Keratinocyte (primary cell): Measurements from ENCODE around the gene ABCC9. TPM values are rescaled to one million over a fixed set of nuclear protein-coding genes. Genes with fewer than 3 reads are reported as not detected.

Experiments
- DNase-seq: peaks from one replicate; pipeline ENCODE4 v3.0.0-alpha.2; 2011; ENCODE audit warnings: low read depth, missing footprints, low spot score
- FAIRE-seq: peaks from 2 replicates; lab custom pipeline; 2011; peaks lifted over from hg19 to GRCh38; lab: Jason Lieb, UNC
- H2AFZ ChIP-seq: 2 replicates; pipeline ENCODE4 v1.6.0; 2012; ENCODE audit warnings: low read length, control low read depth, inconsistent platforms; ENCODE audit not compliant: control insufficient read depth
- H3K27ac ChIP-seq: 2 replicates; pipeline ENCODE4 v1.5.1; 2011; ENCODE audit warnings: low read length; ENCODE audit not compliant: control insufficient read depth, insufficient read depth
- H3K27me3 ChIP-seq: 3 replicates; pipeline ENCODE4 v1.6.0; 2011; ENCODE audit warnings: low read length; ENCODE audit not compliant: control insufficient read depth, insufficient read depth; ENCODE audit errors: extremely low read depth
- H3K36me3 ChIP-seq, 2 experiments: 2 replicates in 1 of 2; 3 replicates in 1 of 2; pipeline ENCODE4 v1.5.1; 2011; ENCODE audit warnings: low read length in 2 of 2, mild to moderate bottlenecking in 1 of 2; ENCODE audit not compliant: control insufficient read depth in 2 of 2, insufficient read depth in 2 of 2; ENCODE audit errors: extremely low read depth in 1 of 2
- H3K4me1 ChIP-seq: 3 replicates; pipeline ENCODE4 v1.5.1; 2011; ENCODE audit warnings: low read length; ENCODE audit not compliant: control insufficient read depth, insufficient read depth; ENCODE audit errors: extremely low read depth
- H3K4me2 ChIP-seq: 3 replicates; pipeline ENCODE4 v1.6.0; 2011; ENCODE audit warnings: low read depth, low read length; ENCODE audit not compliant: control insufficient read depth, insufficient read depth; ENCODE audit errors: extremely low read depth
- H3K4me3 ChIP-seq, 3 experiments: fragments of 200-600 bp in 1 of 3; sonication (generic) in 1 of 3; 2 replicates in 2 of 3; 3 replicates in 1 of 3; pipeline ENCODE4 v1.5.1; 2011 to 2016; ENCODE audit warnings: low read length in 3 of 3, mild to moderate bottlenecking in 3 of 3, control low read depth in 2 of 3, inconsistent platforms in 1 of 3, low read depth in 1 of 3, mixed read lengths in 1 of 3, mixed run types in 1 of 3, moderate library complexity in 1 of 3; ENCODE audit not compliant: control insufficient read depth in 2 of 3, insufficient read depth in 2 of 3; ENCODE audit errors: extremely low read depth in 1 of 3
- H3K79me2 ChIP-seq: 2 replicates; pipeline ENCODE4 v1.6.0; 2012; ENCODE audit warnings: low read length; ENCODE audit not compliant: control insufficient read depth, insufficient read depth
- H3K9ac ChIP-seq: 3 replicates; pipeline ENCODE4 v1.6.0; 2011; ENCODE audit warnings: low read length; ENCODE audit not compliant: control insufficient read depth, insufficient read depth; ENCODE audit errors: extremely low read depth
- H3K9me1 ChIP-seq: 3 replicates; pipeline ENCODE4 v1.6.0; 2011; ENCODE audit warnings: low read length; ENCODE audit not compliant: control insufficient read depth, insufficient read depth; ENCODE audit errors: extremely low read depth
- H3K9me3 ChIP-seq: 2 replicates; pipeline ENCODE4 v1.5.1; 2012; ENCODE audit warnings: low read depth, low read length; ENCODE audit not compliant: control insufficient read depth
- H4K20me1 ChIP-seq: 3 replicates; pipeline ENCODE4 v1.6.0; 2011; ENCODE audit warnings: low read length; ENCODE audit not compliant: control insufficient read depth, insufficient read depth; ENCODE audit errors: extremely low read depth
- EZH2 ChIP-seq: IDR thresholded peaks from one replicate; pipeline ENCODE4 v1.6.1; 2012; ENCODE audit warnings: inconsistent platforms, mild to moderate bottlenecking, low read length, moderate library complexity
- dilution Hi-C: fragments of 300-500 bp; cut with MboI; formaldehyde crosslinking; loops from one replicate; pipeline ENCODE4 v1.7.0; 2020; ENCODE audit warnings: low sequenced_read_pairs; ENCODE audit not compliant: extremely low pct_ligation_motif_present
- polyA plus RNA-seq, 5 experiments: library from polyadenylated mRNA; depleted of rRNA in 3 of 5; stranded (reverse) in 3 of 5; stranded (forward) in 1 of 5; unstranded in 1 of 5; fragments of >200 nt; gene quantifications; 1 replicate in 1 of 5; 2 replicates in 3 of 5; 3 replicates in 1 of 5; pipeline versions ENCODE4 v1.2.1 to v1.2.3, GENCODE V29; 2011 to 2012; ENCODE audit warnings: missing spikeins in 2 of 5, low read depth in 1 of 5, low replicate concordance in 1 of 5
- TF ChIP-seq, protein P1 (sequence below), 3 experiments: IDR thresholded peaks in 1 of 3; conservative IDR thresholded peaks in 1 of 3; optimal IDR thresholded peaks in 1 of 3; 2 replicates in 2 of 3; 3 replicates in 1 of 3; pipeline versions ENCODE3 to v1.5.1; 2011; ENCODE audit warnings: low read length in 3 of 3, mild to moderate bottlenecking in 3 of 3, moderate library complexity in 2 of 3, control low read depth in 1 of 3, inconsistent platforms in 1 of 3; ENCODE audit not compliant: insufficient read depth in 2 of 3; ENCODE audit errors: extremely low read depth in 1 of 3

ABCC9 gene
- polyA plus RNA-seq, 1 donor (not counting 4 experiments of a cell fraction or from before 2014, with no cell fraction given): not detected

DNA sequence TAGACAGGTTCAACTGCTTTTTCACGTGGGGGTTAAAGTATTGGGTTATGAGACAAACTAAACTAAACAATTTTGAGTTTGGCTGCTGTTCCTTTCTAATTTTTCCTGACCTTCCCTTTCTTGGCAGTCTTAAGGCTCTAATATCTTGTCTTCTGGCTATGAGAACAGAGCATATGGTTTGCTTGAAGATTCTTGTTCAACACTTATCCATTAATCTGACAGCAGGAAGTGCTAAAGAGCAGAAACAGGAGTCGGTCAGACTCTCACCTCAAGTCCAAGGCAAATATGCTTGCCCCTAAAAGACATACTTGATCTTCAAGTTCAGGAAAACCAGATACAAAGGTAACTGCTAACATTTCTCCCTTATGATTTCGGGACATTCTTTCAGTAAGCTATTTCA, 114.1 kb downstream of the ABCC9 start:
- dilution Hi-C loops: no loop called here
- Histone ChIP-seq H3K9me3 (no peaks in the 10 kb centered on the region), H3K4me2 (no peak overlapping the region), H3K9ac (no peak overlapping the region), H3K4me3 (no peak overlapping the region), H3K4me1 (no peaks in the 10 kb centered on the region), H2AFZ (no peak overlapping the region), H3K36me3 (no peaks in the 10 kb centered on the region), H3K27me3 (no peaks in the 10 kb centered on the region), H3K79me2 (no peaks in the 10 kb centered on the region), H3K27ac (no peak overlapping the region), H4K20me1 (no peaks in the 10 kb centered on the region), H3K9me1 (no peaks in the 10 kb centered on the region)
- DNase-seq (no peak), FAIRE-seq (no peak)
- no peak for TF ChIP-seq EZH2
- TF ChIP-seq, protein P1, sequence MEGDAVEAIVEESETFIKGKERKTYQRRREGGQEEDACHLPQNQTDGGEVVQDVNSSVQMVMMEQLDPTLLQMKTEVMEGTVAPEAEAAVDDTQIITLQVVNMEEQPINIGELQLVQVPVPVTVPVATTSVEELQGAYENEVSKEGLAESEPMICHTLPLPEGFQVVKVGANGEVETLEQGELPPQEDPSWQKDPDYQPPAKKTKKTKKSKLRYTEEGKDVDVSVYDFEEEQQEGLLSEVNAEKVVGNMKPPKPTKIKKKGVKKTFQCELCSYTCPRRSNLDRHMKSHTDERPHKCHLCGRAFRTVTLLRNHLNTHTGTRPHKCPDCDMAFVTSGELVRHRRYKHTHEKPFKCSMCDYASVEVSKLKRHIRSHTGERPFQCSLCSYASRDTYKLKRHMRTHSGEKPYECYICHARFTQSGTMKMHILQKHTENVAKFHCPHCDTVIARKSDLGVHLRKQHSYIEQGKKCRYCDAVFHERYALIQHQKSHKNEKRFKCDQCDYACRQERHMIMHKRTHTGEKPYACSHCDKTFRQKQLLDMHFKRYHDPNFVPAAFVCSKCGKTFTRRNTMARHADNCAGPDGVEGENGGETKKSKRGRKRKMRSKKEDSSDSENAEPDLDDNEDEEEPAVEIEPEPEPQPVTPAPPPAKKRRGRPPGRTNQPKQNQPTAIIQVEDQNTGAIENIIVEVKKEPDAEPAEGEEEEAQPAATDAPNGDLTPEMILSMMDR (optimal IDR thresholded peaks at IDR 0.05 in 1 of 3, IDR thresholded peaks at IDR 0.05 in 1 of 3, conservative IDR thresholded peaks at IDR 0.05 in 1 of 3; ENCODE audit: extremely low read depth in 1 of 3, insufficient read depth in 2 of 3, low read length in 3 of 3): no peak

DNA sequence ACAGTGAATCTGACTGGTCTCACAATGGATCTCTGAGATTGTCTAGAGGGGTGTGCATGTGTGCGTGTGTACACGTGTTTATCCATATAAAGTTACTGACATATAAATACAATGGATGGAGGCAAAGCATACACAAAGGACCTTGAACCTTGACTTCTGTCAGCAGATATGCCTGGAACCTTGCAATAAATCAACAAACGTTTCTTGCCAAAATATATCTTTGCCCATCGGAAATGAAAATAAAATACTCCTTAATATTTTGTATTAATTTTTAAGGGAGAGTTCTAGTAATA, 114.7 kb downstream of the ABCC9 start:
- FAIRE-seq (no peak), DNase-seq (no peak)
- TF ChIP-seq, protein P1 (optimal IDR thresholded peaks at IDR 0.05 in 1 of 3, IDR thresholded peaks at IDR 0.05 in 1 of 3, conservative IDR thresholded peaks at IDR 0.05 in 1 of 3; ENCODE audit: extremely low read depth in 1 of 3, insufficient read depth in 2 of 3, low read length in 3 of 3): no peak
- TF ChIP-seq EZH2: no peak
- no peaks in the 10 kb centered on the region for H3K9me3 ChIP-seq
- H3K27me3 ChIP-seq: no peaks in the 10 kb centered on the region
- H3K4me3 ChIP-seq: no peak overlapping the region
- no peaks in the 10 kb centered on the region for H3K79me2 ChIP-seq
- H3K9ac ChIP-seq: no peak overlapping the region
- H4K20me1 ChIP-seq: no peaks in the 10 kb centered on the region
- no peak overlapping the region for H3K4me2 ChIP-seq
- dilution Hi-C loops: no loop called here
- no peak overlapping the region for H3K27ac ChIP-seq
- no peak overlapping the region for H2AFZ ChIP-seq
- no peaks in the 10 kb centered on the region for H3K4me1 ChIP-seq
- no peaks in the 10 kb centered on the region for H3K9me1 ChIP-seq
- no peaks in the 10 kb centered on the region for H3K36me3 ChIP-seq
